H9 (cell line): ENCODE data around the gene LPCAT3. TPM values are rescaled to one million over a fixed set of nuclear protein-coding genes. Genes with fewer than 3 reads are reported as not detected.

Source experiments
- DNase-seq: peaks from one replicate; pipeline ENCODE4 v3.0.0-alpha.2; 2017
- H2AFZ ChIP-seq: one replicate; pipeline ENCODE4 v1.6.1; 2013; ENCODE audit warnings: mild to moderate bottlenecking, low read length, control low read depth, moderate library complexity
- H2AK5ac ChIP-seq: 2 replicates; pipeline ENCODE4 v1.6.1; 2013; ENCODE audit warnings: low read length, control low read depth, mixed read lengths; ENCODE audit not compliant: insufficient read length
- H2BK120ac ChIP-seq: one replicate; pipeline ENCODE4 v1.6.1; 2013; ENCODE audit warnings: low read depth, mild to moderate bottlenecking, low read length, control low read depth, inconsistent platforms; ENCODE audit not compliant: poor library complexity, severe bottlenecking
- H2BK12ac ChIP-seq: 2 replicates; pipeline ENCODE4 v1.6.1; 2013; ENCODE audit warnings: low read length, control low read depth, mixed read lengths, low read depth; ENCODE audit not compliant: insufficient read length
- H2BK15ac ChIP-seq: 2 replicates; pipeline ENCODE4 v1.6.1; 2013; ENCODE audit warnings: low read depth, low read length, control low read depth
- H2BK20ac ChIP-seq: one replicate; pipeline ENCODE4 v1.6.1; 2013; ENCODE audit warnings: low read depth, mild to moderate bottlenecking, low read length, control low read depth, inconsistent platforms; ENCODE audit not compliant: poor library complexity, severe bottlenecking
- H2BK5ac ChIP-seq: 2 replicates; pipeline ENCODE4 v1.6.1; 2013; ENCODE audit warnings: low read length, control low read depth, mixed read lengths; ENCODE audit not compliant: insufficient read length
- H3K14ac ChIP-seq: 2 replicates; pipeline ENCODE4 v1.6.1; 2013; ENCODE audit warnings: low read length, control low read depth; ENCODE audit not compliant: insufficient read depth
- H3K18ac ChIP-seq: 2 replicates; pipeline ENCODE4 v1.6.1; 2013; ENCODE audit warnings: low read depth, mild to moderate bottlenecking, mixed read lengths, low read length, control low read depth; ENCODE audit not compliant: insufficient read length
- H3K23ac ChIP-seq: 2 replicates; pipeline ENCODE4 v1.6.1; 2013; ENCODE audit warnings: low read length, control low read depth, mixed read lengths, low read depth; ENCODE audit not compliant: insufficient read length
- H3K23me2 ChIP-seq: 2 replicates; pipeline ENCODE4 v1.6.1; 2013; ENCODE audit warnings: low read depth, mild to moderate bottlenecking, mixed read lengths, low read length, control low read depth; ENCODE audit not compliant: insufficient read length, poor library complexity, severe bottlenecking
- H3K27ac ChIP-seq: 2 replicates; pipeline ENCODE4 v1.5.1; 2013; ENCODE audit warnings: low read length, control low read depth, mixed read lengths, low read depth; ENCODE audit not compliant: insufficient read length
- H3K27me3 ChIP-seq: 2 replicates; pipeline ENCODE4 v1.6.1; 2013; ENCODE audit warnings: low read length, control low read depth, inconsistent platforms; ENCODE audit not compliant: insufficient read depth
- H3K4ac ChIP-seq: 2 replicates; pipeline ENCODE4 v1.6.1; 2013; ENCODE audit warnings: low read depth, mild to moderate bottlenecking, control low read depth, inconsistent platforms, low read length, moderate library complexity
- H3K4me1 ChIP-seq: 2 replicates; pipeline ENCODE4 v1.6.1; 2013; ENCODE audit warnings: low read length, control low read depth, inconsistent platforms; ENCODE audit not compliant: insufficient read depth
- H3K4me2 ChIP-seq: 2 replicates; pipeline ENCODE4 v1.6.1; 2013; ENCODE audit warnings: low read length, control low read depth, mixed read lengths; ENCODE audit not compliant: insufficient read length, insufficient read depth
- H3K56ac ChIP-seq: 2 replicates; pipeline ENCODE4 v1.6.1; 2013; ENCODE audit warnings: low read depth, mild to moderate bottlenecking, mixed read lengths, low read length, control low read depth; ENCODE audit not compliant: insufficient read length
- H3K79me1 ChIP-seq: 2 replicates; pipeline ENCODE4 v1.6.1; 2013; ENCODE audit warnings: low read depth, mild to moderate bottlenecking, moderate library complexity, low read length, control low read depth, inconsistent platforms; ENCODE audit not compliant: insufficient read depth, poor library complexity, severe bottlenecking
- H3K79me2 ChIP-seq: 2 replicates; pipeline ENCODE4 v1.6.1; 2013; ENCODE audit warnings: low read length, control low read depth, inconsistent platforms; ENCODE audit not compliant: insufficient read depth
- H3K9ac ChIP-seq: 2 replicates; pipeline ENCODE4 v1.6.1; 2013; ENCODE audit warnings: low read length, control low read depth, mixed read lengths; ENCODE audit not compliant: insufficient read length; ENCODE audit errors: extremely low read depth
- H3K9me3 ChIP-seq: one replicate; pipeline ENCODE4 v1.6.1; 2013; ENCODE audit warnings: low read depth, low read length, inconsistent platforms; ENCODE audit not compliant: control insufficient read depth
- H3T11ph ChIP-seq: one replicate; pipeline ENCODE4 v1.6.1; 2013; ENCODE audit warnings: mild to moderate bottlenecking, low read length, control low read depth, inconsistent platforms
- H4K20me1 ChIP-seq: one replicate; pipeline ENCODE4 v1.6.1; 2013; ENCODE audit not compliant: control insufficient read depth, insufficient read length, insufficient read depth
- H4K5ac ChIP-seq: 2 replicates; pipeline ENCODE4 v1.6.1; 2013; ENCODE audit warnings: low read depth, mild to moderate bottlenecking, mixed read lengths, low read length, control low read depth; ENCODE audit not compliant: insufficient read length
- H4K8ac ChIP-seq: replicated peaks from 2 replicates; pipeline ENCODE4 v1.6.1; 2013; ENCODE audit warnings: low read length, control low read depth, mixed read lengths, low read depth; ENCODE audit not compliant: insufficient read length
- H4K91ac ChIP-seq: 2 replicates; pipeline ENCODE4 v1.6.1; 2013; ENCODE audit warnings: low read depth, mild to moderate bottlenecking, moderate library complexity, mixed read lengths, low read length, control low read depth; ENCODE audit not compliant: insufficient read length
- H3K27ac Mint-ChIP-seq, 3 experiments: 2 replicates in 2 of 3; 3 replicates in 1 of 3; pipeline ENCODE4 v1.8.0; 2020 to 2021; ENCODE audit warnings: mixed read lengths in 3 of 3, mild to moderate bottlenecking in 1 of 3, moderate library complexity in 1 of 3
- H3K27me3 Mint-ChIP-seq: 2 replicates; pipeline ENCODE4 v1.8.0; 2021; ENCODE audit warnings: low read depth, mild to moderate bottlenecking, moderate library complexity, mixed read lengths
- H3K36me3 Mint-ChIP-seq, 3 experiments: 2 replicates in 2 of 3; 3 replicates in 1 of 3; pipeline ENCODE4 v1.8.0; 2020 to 2021; ENCODE audit warnings: low read depth in 3 of 3, mixed read lengths in 3 of 3; ENCODE audit not compliant: insufficient read depth in 1 of 3
- H3K4me1 Mint-ChIP-seq, 2 experiments: 2 replicates each; pipeline ENCODE4 v1.8.0; 2020; ENCODE audit warnings: mixed read lengths in 2 of 2
- H3K4me3 Mint-ChIP-seq, 2 experiments: 2 replicates in 1 of 2; 3 replicates in 1 of 2; pipeline ENCODE4 v1.8.0; 2020 to 2021; ENCODE audit warnings: mild to moderate bottlenecking in 2 of 2, mixed read lengths in 2 of 2, moderate library complexity in 1 of 2
- H3K9me3 Mint-ChIP-seq, 2 experiments: 2 replicates in 1 of 2; 3 replicates in 1 of 2; pipeline ENCODE4 v1.8.0; 2020; ENCODE audit warnings: mild to moderate bottlenecking in 2 of 2, mixed read lengths in 2 of 2, moderate library complexity in 1 of 2
- WGBS: extraction: QIAGEN DNeasy Blood & Tissue Kit; methylation state at CpG from one replicate; pipeline ENCODE4 v1.1.7; 2013; ENCODE audit warnings: missing lambda C conversion rate, low lambda C conversion rate, mixed read lengths; ENCODE audit not compliant: insufficient read length; ENCODE audit errors: extremely low coverage; 5-methylcytosine and 5-hydroxymethylcytosine counted together
- total RNA-seq: library from RNA; stranded (reverse); gene quantifications from 2 replicates; pipeline ENCODE4 v1.2.1, GENCODE V29; 2021
- TF ChIP-seq, protein P1 (sequence below): fragments of 200-600 bp; sonication (generic); conservative IDR thresholded peaks from 3 replicates; pipeline ENCODE4 v1.8.0; 2021; ENCODE audit warnings: antibody characterized with exemption, mild to moderate bottlenecking

LPCAT3 gene
- total RNA-seq, 1 experiment from 2014 or later: 47.7 TPM

DNA sequence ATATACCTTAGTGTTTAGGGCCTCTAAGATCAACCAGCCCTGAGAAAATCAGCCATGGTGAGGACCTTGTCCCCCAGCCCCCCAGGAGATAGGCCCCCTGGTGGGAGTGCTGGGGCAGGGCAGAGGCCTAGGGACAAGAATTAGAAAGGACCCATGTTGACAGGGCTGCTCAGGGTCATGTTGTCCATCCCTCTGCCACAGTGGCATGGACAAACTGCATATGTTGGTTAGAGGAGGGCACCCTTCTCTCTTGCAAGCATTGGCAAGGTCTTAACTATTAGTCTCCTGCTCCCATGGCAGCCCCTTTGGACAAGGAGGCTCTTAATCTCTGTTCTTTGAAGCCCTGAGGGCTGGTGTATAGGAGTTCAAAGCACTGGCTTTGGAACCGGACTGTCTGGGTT, 67.9 kb downstream of the LPCAT3 start:
- Histone ChIP-seq H2BK120ac (no peak overlapping the region), H3K27me3 (no peaks in the 10 kb centered on the region), H2AFZ (no peak overlapping the region), H2BK12ac (no peak overlapping the region), H4K8ac (no peak overlapping the region), H3K4ac (no peak overlapping the region), H4K20me1 (peaks cover 2% of the 10 kb centered on the region), H3K4me1 (peaks cover 2% of the 10 kb centered on the region; the same call in 1 of the 2 replicates), H3K9me3 (no peaks in the 10 kb centered on the region), H3K14ac (no peak overlapping the region), H3K79me2 (no peaks in the 10 kb centered on the region), H2BK5ac (no peak overlapping the region), H3K56ac (no peak overlapping the region), H3K18ac (no peak overlapping the region), H4K91ac (no peak overlapping the region), H3K9ac (no peak overlapping the region), H3T11ph (no peak overlapping the region), H4K5ac (no peak overlapping the region), H3K79me1 (no peaks in the 10 kb centered on the region), H2AK5ac (no peak overlapping the region), H2BK15ac (no peak overlapping the region), H3K4me2 (no peak overlapping the region), H3K23ac (no peak overlapping the region), H2BK20ac (no peak overlapping the region), H3K23me2 (peaks cover 7% of the 10 kb centered on the region), H3K27ac (no peak overlapping the region)
- H3K27me3 Mint-ChIP-seq: no peaks in the 10 kb centered on the region; the same call in 1 of the 2 replicates
- DNase-seq: no peak
- TF ChIP-seq, protein P1, sequence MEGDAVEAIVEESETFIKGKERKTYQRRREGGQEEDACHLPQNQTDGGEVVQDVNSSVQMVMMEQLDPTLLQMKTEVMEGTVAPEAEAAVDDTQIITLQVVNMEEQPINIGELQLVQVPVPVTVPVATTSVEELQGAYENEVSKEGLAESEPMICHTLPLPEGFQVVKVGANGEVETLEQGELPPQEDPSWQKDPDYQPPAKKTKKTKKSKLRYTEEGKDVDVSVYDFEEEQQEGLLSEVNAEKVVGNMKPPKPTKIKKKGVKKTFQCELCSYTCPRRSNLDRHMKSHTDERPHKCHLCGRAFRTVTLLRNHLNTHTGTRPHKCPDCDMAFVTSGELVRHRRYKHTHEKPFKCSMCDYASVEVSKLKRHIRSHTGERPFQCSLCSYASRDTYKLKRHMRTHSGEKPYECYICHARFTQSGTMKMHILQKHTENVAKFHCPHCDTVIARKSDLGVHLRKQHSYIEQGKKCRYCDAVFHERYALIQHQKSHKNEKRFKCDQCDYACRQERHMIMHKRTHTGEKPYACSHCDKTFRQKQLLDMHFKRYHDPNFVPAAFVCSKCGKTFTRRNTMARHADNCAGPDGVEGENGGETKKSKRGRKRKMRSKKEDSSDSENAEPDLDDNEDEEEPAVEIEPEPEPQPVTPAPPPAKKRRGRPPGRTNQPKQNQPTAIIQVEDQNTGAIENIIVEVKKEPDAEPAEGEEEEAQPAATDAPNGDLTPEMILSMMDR: peak; percentile 31; the same call in 2 of the 3 replicates
- peaks cover under 1 to 5% (median 3%) of the 10 kb centered on the region in 3 experiments; a peak in 3 of 7 replicates for H3K36me3 Mint-ChIP-seq
- H3K4me1 Mint-ChIP-seq: peaks cover 29 to 41% of the 10 kb centered on the region in 2 experiments
- H3K4me3 Mint-ChIP-seq: peak overlapping the region in 1 of 2 experiments; percentile 18; a peak in 1 of 5 replicates
- H3K27ac Mint-ChIP-seq: no peak overlapping the region; a peak in 1 of 7 replicates
- WGBS: no CpG with 5 or more reads among the region's 1 CpG
- no peaks in the 10 kb centered on the region for H3K9me3 Mint-ChIP-seq
